C1 segment of cervical spinal cord (tissue), 14 donors: ENCODE measurements around the gene SDK2.

ENCODE experiments used
- DNase-seq, 14 donors: peaks; one replicate each; lab custom pipeline; 2025; lab: John Stamatoyannopoulos, UW

Gene SDK2

GRCh38 chr17:73349138-73349537, 295.1 kb downstream of the SDK2 start:
- DNase-seq, result peak in 12 of 14 donors; percentile 23 to 77 (median 54)

GRCh38 chr17:73348829-73349095, 295.5 kb downstream of the SDK2 start:
- peak in 2 of 14 donors; percentile 67 to 68 for DNase-seq

GRCh38 chr17:73348018-73348828, 296.0 kb downstream of the SDK2 start:
- no peak for DNase-seq

GRCh38 chr17:73347351-73347750, 296.9 kb downstream of the SDK2 start:
- DNase-seq, result peak in 11 of 14 donors; percentile 30 to 83 (median 57)

- no peak for DNase-seq
Measured at GRCh38 chr17:73346501-73347162, 297.6 kb downstream of the SDK2 start.

GRCh38 chr17:73343739-73344454, 300.3 kb downstream of the SDK2 start:
- DNase-seq, result no peak

GRCh38 chr17:73343168-73343634, 301.0 kb downstream of the SDK2 start:
- DNase-seq, result peak in 12 of 14 donors; percentile 30 to 80 (median 68)

- DNase-seq, result no peak
Measured at GRCh38 chr17:73342541-73343167, 301.6 kb downstream of the SDK2 start.

GRCh38 chr17:73342050-73342522, 302.2 kb downstream of the SDK2 start:
- peak in 13 of 14 donors; percentile 44 to 95 (median 87) for DNase-seq

- DNase-seq, result peak in 1 of 14 donors; percentile 61
Measured at GRCh38 chr17:73341350-73342049, 302.7 kb downstream of the SDK2 start.

GRCh38 chr17:73340093-73340596, 304.1 kb downstream of the SDK2 start:
- peak in 1 of 14 donors; percentile 27 for DNase-seq

- DNase-seq, result no peak
Measured at GRCh38 chr17:73338566-73339197, 305.6 kb downstream of the SDK2 start.

GRCh38 chr17:73338050-73338521, 306.2 kb downstream of the SDK2 start:
- peak in 5 of 14 donors; percentile 28 to 52 (median 35) for DNase-seq

- DNase-seq, result no peak
Measured at GRCh38 chr17:73337330-73337710, 306.9 kb downstream of the SDK2 start.

- peak in 1 of 14 donors; percentile 41 for DNase-seq
Measured at GRCh38 chr17:73336408-73337329, 307.6 kb downstream of the SDK2 start.

GRCh38 chr17:73335591-73336407, 308.4 kb downstream of the SDK2 start:
- DNase-seq, result peak in 1 of 14 donors; percentile 4

- no peak for DNase-seq
Measured at GRCh38 chr17:73334771-73335513, 309.3 kb downstream of the SDK2 start.
